Prostate gland (tissue), 2 donors: ENCODE data around the gene MINK1.

Source experiments
- CTCF ChIP-seq, 4 experiments: fragments of 200-600 bp in 2 of 4; fragments of 450-650 bp in 2 of 4; sonication (generic) in 2 of 4; IDR thresholded peaks; 1 replicate in 3 of 4; 2 replicates in 1 of 4; pipeline ENCODE4 v1.5.1; 2016 to 2019; ENCODE audit warnings: antibody characterized with exemption in 4 of 4, mild to moderate bottlenecking in 2 of 4, moderate library complexity in 2 of 4
- POLR2A ChIP-seq: fragments of 450-650 bp; IDR thresholded peaks from one replicate; pipeline ENCODE4 v1.6.1; 2016; ENCODE audit warnings: antibody characterized with exemption, mild to moderate bottlenecking

DNA sequence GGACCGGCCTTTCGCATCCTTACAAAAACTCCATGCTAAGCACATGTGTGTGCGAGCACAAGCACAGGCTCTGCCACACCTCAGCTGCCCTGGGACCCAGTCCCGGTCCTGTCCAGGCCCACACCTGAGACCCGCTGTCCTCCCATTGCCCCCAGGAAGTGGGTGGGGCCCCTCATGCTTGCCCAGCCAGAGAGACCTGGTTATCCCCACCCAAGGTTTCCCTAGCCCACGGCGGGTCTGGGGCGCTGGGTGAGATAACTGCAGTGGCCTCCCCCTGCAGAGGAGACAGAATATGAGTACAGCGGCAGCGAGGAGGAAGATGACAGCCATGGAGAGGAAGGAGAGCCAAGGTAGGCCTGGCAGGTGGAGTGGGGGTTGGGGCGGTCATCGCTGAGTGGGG is 53.7 kb downstream of the MINK1 start:
- TF ChIP-seq CTCF (IDR thresholded peaks at IDR 0.05), result no peak
- TF ChIP-seq POLR2A, result no peak
